IMR-90 (cell line): Measurements from ENCODE around the gene CCL14. TPM values are rescaled to one million over a fixed set of nuclear protein-coding genes. Genes with fewer than 3 reads are reported as not detected.

Experiments used
- ATAC-seq: fragments of 200-7000 bp; cut with Tn5 transposase; 2 replicates; pipeline ENCODE4 v1.9.1; 2020; ENCODE audit warnings: low read depth, mild to moderate bottlenecking, moderate library complexity
- BruUV-seq: library from RNA; stranded (reverse); fragments of 400-500 nt; replicated peaks from 2 replicates; lab custom pipeline; 2021; lab: Mats Ljungman, UMichigan
- CTCF ChIA-PET: fragments of 300-600 bp; formaldehyde crosslinking; extraction: SDS; loops from one replicate; lab custom pipeline; 2021; ENCODE audit warnings: antibody characterized with exemption; lab: Yijun Ruan, JAX
- POLR2A ChIA-PET: fragments of 300-600 bp; sonication (Branson Sonifier 250); formaldehyde crosslinking; loops from one replicate; lab custom pipeline; 2022; ENCODE audit warnings: antibody characterized with exemption; ENCODE audit not compliant: unreplicated experiment; lab: Charles Lee
- DNase-seq: peaks from one replicate; pipeline ENCODE4 v3.0.0; 2013
- H2AFZ ChIP-seq: replicated peaks from 2 replicates; pipeline ENCODE3; 2013; ENCODE audit warnings: low read length, mild to moderate bottlenecking; ENCODE audit not compliant: poor library complexity
- H2AK5ac ChIP-seq: 2 replicates; pipeline ENCODE4 v1.6.1; 2013; ENCODE audit warnings: low read depth, low read length, inconsistent platforms
- H2AK9ac ChIP-seq: replicated peaks from 2 replicates; pipeline ENCODE3; 2013; ENCODE audit warnings: mild to moderate bottlenecking, low read depth, low read length, moderate library complexity; ENCODE audit not compliant: poor library complexity
- H2BK120ac ChIP-seq: 2 replicates; pipeline ENCODE4 v1.6.1; 2013; ENCODE audit warnings: low read depth, low read length, inconsistent platforms
- H2BK15ac ChIP-seq: 3 replicates; pipeline ENCODE4 v1.6.1; 2013; ENCODE audit warnings: low read depth, low read length, inconsistent platforms
- H2BK20ac ChIP-seq: 2 replicates; pipeline ENCODE4 v1.6.1; 2013; ENCODE audit warnings: low read depth, mild to moderate bottlenecking, inconsistent platforms, low read length, moderate library complexity
- H2BK5ac ChIP-seq: 2 replicates; pipeline ENCODE4 v1.6.1; 2013; ENCODE audit warnings: mild to moderate bottlenecking, low read depth, low read length, inconsistent platforms; ENCODE audit not compliant: poor library complexity, severe bottlenecking
- H3K14ac ChIP-seq: replicated peaks from 2 replicates; pipeline ENCODE4 v1.6.1; 2013; ENCODE audit warnings: low read depth, low read length, inconsistent platforms
- H3K18ac ChIP-seq: 2 replicates; pipeline ENCODE4 v1.6.1; 2013; ENCODE audit warnings: low read depth, low read length, control low read depth
- H3K23ac ChIP-seq: 2 replicates; pipeline ENCODE4 v1.6.1; 2013; ENCODE audit warnings: low read depth, low read length, inconsistent platforms
- H3K27ac ChIP-seq: 2 replicates; pipeline ENCODE4 v1.5.1; 2013; ENCODE audit warnings: mild to moderate bottlenecking, control low read depth, low read length; ENCODE audit not compliant: insufficient read depth
- H3K27me3 ChIP-seq: 2 replicates; pipeline ENCODE4 v1.6.1; 2013; ENCODE audit warnings: low read length; ENCODE audit not compliant: control insufficient read depth, insufficient read depth
- H3K36me3 ChIP-seq: 2 replicates; pipeline ENCODE4 v1.6.1; 2013; ENCODE audit warnings: low read length, mixed read lengths; ENCODE audit not compliant: control insufficient read depth, insufficient read depth
- H3K4ac ChIP-seq: 2 replicates; pipeline ENCODE4 v1.6.1; 2013; ENCODE audit warnings: low read depth, low read length, inconsistent platforms
- H3K4me1 ChIP-seq: 2 replicates; pipeline ENCODE4 v1.6.1; 2013; ENCODE audit warnings: low read length, mixed read lengths; ENCODE audit not compliant: control insufficient read depth, insufficient read depth
- H3K4me2 ChIP-seq: 2 replicates; pipeline ENCODE4 v1.6.1; 2013; ENCODE audit warnings: low read depth, mild to moderate bottlenecking, control low read depth, low read length, moderate library complexity
- H3K4me3 ChIP-seq: 2 replicates; pipeline ENCODE4 v1.5.1; 2013; ENCODE audit warnings: low read depth, mild to moderate bottlenecking, control low read depth, low read length, moderate library complexity; ENCODE audit not compliant: insufficient read depth
- H3K56ac ChIP-seq: 2 replicates; pipeline ENCODE4 v1.6.1; 2013; ENCODE audit warnings: low read length, inconsistent platforms; ENCODE audit not compliant: insufficient read depth; ENCODE audit errors: extremely low read depth
- H3K79me1 ChIP-seq, 2 experiments: 2 replicates each; pipeline ENCODE4 v1.6.1; 2013; ENCODE audit warnings: low read length in 2 of 2, inconsistent platforms in 1 of 2, low read depth in 1 of 2
- H3K9ac ChIP-seq: 2 replicates; pipeline ENCODE4 v1.6.1; 2013; ENCODE audit warnings: low read depth, low read length, control low read depth
- H3K9me1 ChIP-seq: 2 replicates; pipeline ENCODE4 v1.6.1; 2013; ENCODE audit warnings: low read length, inconsistent platforms; ENCODE audit not compliant: insufficient read depth
- H3K9me3 ChIP-seq: 2 replicates; pipeline ENCODE4 v1.6.1; 2013; ENCODE audit warnings: low read length; ENCODE audit not compliant: control insufficient read depth, insufficient read depth
- H4K20me1 ChIP-seq: 2 replicates; pipeline ENCODE4 v1.6.1; 2013; ENCODE audit warnings: low read length, inconsistent platforms; ENCODE audit not compliant: insufficient read depth
- H4K5ac ChIP-seq: 2 replicates; pipeline ENCODE4 v1.6.1; 2013; ENCODE audit warnings: mild to moderate bottlenecking, low read depth, low read length, control low read depth
- H4K8ac ChIP-seq, 2 experiments: 2 replicates each; pipeline ENCODE4 v1.6.1; 2013; ENCODE audit warnings: low read depth in 2 of 2, low read length in 2 of 2, control low read depth in 1 of 2, inconsistent platforms in 1 of 2
- H4K91ac ChIP-seq: 2 replicates; pipeline ENCODE4 v1.6.1; 2013; ENCODE audit warnings: low read depth, low read length, inconsistent platforms; ENCODE audit not compliant: insufficient read depth
- CEBPB ChIP-seq: IDR thresholded peaks from 2 replicates; pipeline ENCODE4 v1.6.1; 2012; ENCODE audit warnings: low read depth, low read length, improper control_type of control experiment
- FOS ChIP-seq: fragments of 150-350 bp; IDR thresholded peaks from 2 replicates; pipeline ENCODE4 v1.6.1; 2016; ENCODE audit warnings: low read depth, low read length
- MAZ ChIP-seq: IDR thresholded peaks from 2 replicates; pipeline ENCODE4 v1.6.1; 2012; ENCODE audit warnings: low read depth, mild to moderate bottlenecking, low read length, improper control_type of control experiment, moderate library complexity, borderline replicate concordance
- MXI1 ChIP-seq: IDR thresholded peaks from 2 replicates; pipeline ENCODE4 v1.6.1; 2012; ENCODE audit warnings: low read depth, mild to moderate bottlenecking, low read length, moderate library complexity, borderline replicate concordance
- NFE2L2 ChIP-seq: fragments of 150-350 bp; IDR thresholded peaks from 2 replicates; pipeline ENCODE4 v1.6.1; 2016; ENCODE audit warnings: low read depth, mild to moderate bottlenecking, low read length
- POLR2A ChIP-seq: IDR thresholded peaks from 2 replicates; pipeline ENCODE4 v1.6.1; 2012; ENCODE audit warnings: mild to moderate bottlenecking, low read depth, low read length
- RAD21 ChIP-seq: IDR thresholded peaks from 2 replicates; pipeline ENCODE4 v1.6.1; 2012; ENCODE audit warnings: low read length, improper control_type of control experiment
- RCOR1 ChIP-seq: IDR thresholded peaks from 2 replicates; pipeline ENCODE4 v1.6.1; 2012; ENCODE audit warnings: mild to moderate bottlenecking, low read length, improper control_type of control experiment; ENCODE audit not compliant: insufficient replicate concordance
- RFX5 ChIP-seq: IDR thresholded peaks from 2 replicates; pipeline ENCODE4 v1.8.0; 2012; ENCODE audit warnings: low read depth, mild to moderate bottlenecking, low read length, moderate library complexity
- WGBS, 2 experiments: methylation state at CpG; one replicate each; pipeline versions ENCODE4 v1.1.5 to v1.1.7; 2013; ENCODE audit warnings: missing lambda C conversion rate in 2 of 2; ENCODE audit not compliant: insufficient read length in 1 of 2; ENCODE audit errors: extremely low coverage in 2 of 2; 5-methylcytosine and 5-hydroxymethylcytosine counted together
- dilution Hi-C: fragments of 300-500 bp; cut with HindIII; formaldehyde crosslinking; loops from one replicate; pipeline ENCODE4 v1.14.3; 2018; ENCODE audit warnings: low sequenced_read_pairs; ENCODE audit not compliant: unreplicated experiment
- in situ Hi-C: fragments of 300-500 bp; cut with MboI; formaldehyde crosslinking; loops from 3 replicates; pipeline ENCODE4 v1.14.3; 2019; ENCODE audit warnings: low sequenced_read_pairs, inconsistent platforms, mixed read lengths
- intact Hi-C: fragments of 100-400 bp; cut with micrococcal nuclease; formaldehyde crosslinking; loops from 2 replicates; pipeline ENCODE4 v1.10.0; 2022
- polyA plus RNA-seq, 3 experiments: library from polyadenylated mRNA; depleted of rRNA; stranded (reverse); fragments of >200 nt; gene quantifications; 2 replicates each; pipeline ENCODE4 v1.2.3, GENCODE V29; 2012; ENCODE audit warnings: low replicate concordance in 1 of 3
- total RNA-seq: library from RNA; depleted of rRNA; stranded (reverse); fragments of >200 nt; gene quantifications from 2 replicates; pipeline ENCODE4 v1.2.3, GENCODE V29; 2012
- TF ChIP-seq, protein P1 (sequence below): fragments of 150-350 bp; IDR thresholded peaks from 2 replicates; pipeline ENCODE4 v1.6.1; 2017; ENCODE audit warnings: mild to moderate bottlenecking, antibody characterized with exemption, low read length, low read depth
- TF ChIP-seq, protein P2 (sequence below): conservative IDR thresholded peaks from 2 replicates; pipeline ENCODE4 v1.5.1; 2012; ENCODE audit warnings: mild to moderate bottlenecking, low read depth, low read length, improper control_type of control experiment

The CCL14 gene
- total and polyA plus RNA-seq, 2 of the 4 experiments (the other 2 are of a cell fraction) = not detected

DNA sequence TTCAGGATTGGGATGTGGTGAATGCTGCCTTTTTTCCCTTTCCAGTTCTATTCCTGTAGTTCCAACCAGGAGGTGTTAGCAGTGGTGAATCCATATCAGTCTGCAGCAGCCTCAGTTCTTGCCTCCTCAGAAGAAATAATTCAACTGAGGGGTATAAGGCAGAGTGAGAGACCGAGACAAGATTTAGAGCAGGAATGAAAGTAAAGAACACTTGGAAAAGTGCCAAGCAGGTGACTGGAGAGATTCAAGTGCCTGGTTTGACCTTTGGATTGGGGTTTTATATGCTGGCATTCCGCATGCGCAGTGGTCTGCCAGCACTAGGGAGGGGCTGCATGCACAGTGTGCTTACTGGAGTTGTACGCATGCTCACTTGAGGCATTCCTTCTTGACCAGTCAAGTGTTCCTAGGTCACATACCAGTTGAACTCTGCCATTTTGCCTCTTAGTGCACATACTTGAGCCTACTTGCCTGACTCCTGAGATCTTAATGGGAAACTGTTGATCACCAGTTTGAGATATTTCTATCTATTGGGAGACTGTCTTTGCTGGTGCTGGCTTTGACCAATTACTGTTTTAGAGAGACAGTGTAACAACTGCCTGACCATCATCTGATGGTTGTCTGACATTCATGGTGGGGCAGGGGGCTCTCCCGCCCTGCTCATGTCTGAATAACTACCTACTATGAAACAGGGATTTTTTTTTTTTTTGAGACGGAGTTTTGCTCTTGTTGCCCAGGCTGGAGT is 15.5 kb upstream of the CCL14 start:
- Histone ChIP-seq H3K9ac (no peak overlapping the region), H4K5ac (no peak overlapping the region), H3K4me3 (no peak overlapping the region), H2BK15ac (no peak overlapping the region), H2AK9ac (no peak overlapping the region), H4K20me1 (no peaks in the 10 kb centered on the region), H3K9me1 (no peaks in the 10 kb centered on the region), H3K9me3 (no peaks in the 10 kb centered on the region), H3K56ac (no peak overlapping the region), H2BK5ac (no peak overlapping the region), H3K18ac (no peak overlapping the region), H3K4ac (no peak overlapping the region), H4K91ac (no peak overlapping the region), H3K4me1 (no peaks in the 10 kb centered on the region), H2BK20ac (no peak overlapping the region), H3K23ac (no peak overlapping the region), H3K4me2 (no peak overlapping the region), H2AFZ (no peak overlapping the region), H3K27me3 (no peaks in the 10 kb centered on the region; the same call in none of the 2 replicates), H3K27ac (no peak overlapping the region), H2BK120ac (no peak overlapping the region), H4K8ac (no peak overlapping the region), H3K36me3 (no peaks in the 10 kb centered on the region), H2AK5ac (no peak overlapping the region), H3K79me1 (no peaks in the 10 kb centered on the region), H3K14ac (no peak overlapping the region)
- dilution Hi-C loops (no loop called here), in situ Hi-C loops (no loop called here), intact Hi-C loops (no loop called here)
- WGBS, 2 experiments = 57% methylated on average over 1 of the region's 6 CpGs; no CpG with 5 or more reads in 1 of the 2 experiments
- ChIA-PET CTCF (interaction anchor here (0.6 to 0.9 kb wide), 2 partner anchors 26 to 153 kb away, joined by 3 read pairs; no protein-coding TSS in a partner anchor), POLR2A (no interaction called here)
- no peak for TF ChIP-seq FOS
- no peak for TF ChIP-seq RFX5
- TF ChIP-seq CEBPB = no peak
- no peak for TF ChIP-seq NFE2L2
- TF ChIP-seq POLR2A = no peak
- TF ChIP-seq, protein P1, sequence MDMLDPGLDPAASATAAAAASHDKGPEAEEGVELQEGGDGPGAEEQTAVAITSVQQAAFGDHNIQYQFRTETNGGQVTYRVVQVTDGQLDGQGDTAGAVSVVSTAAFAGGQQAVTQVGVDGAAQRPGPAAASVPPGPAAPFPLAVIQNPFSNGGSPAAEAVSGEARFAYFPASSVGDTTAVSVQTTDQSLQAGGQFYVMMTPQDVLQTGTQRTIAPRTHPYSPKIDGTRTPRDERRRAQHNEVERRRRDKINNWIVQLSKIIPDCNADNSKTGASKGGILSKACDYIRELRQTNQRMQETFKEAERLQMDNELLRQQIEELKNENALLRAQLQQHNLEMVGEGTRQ = no peak
- no peak for TF ChIP-seq RAD21
- TF ChIP-seq, protein P2, sequence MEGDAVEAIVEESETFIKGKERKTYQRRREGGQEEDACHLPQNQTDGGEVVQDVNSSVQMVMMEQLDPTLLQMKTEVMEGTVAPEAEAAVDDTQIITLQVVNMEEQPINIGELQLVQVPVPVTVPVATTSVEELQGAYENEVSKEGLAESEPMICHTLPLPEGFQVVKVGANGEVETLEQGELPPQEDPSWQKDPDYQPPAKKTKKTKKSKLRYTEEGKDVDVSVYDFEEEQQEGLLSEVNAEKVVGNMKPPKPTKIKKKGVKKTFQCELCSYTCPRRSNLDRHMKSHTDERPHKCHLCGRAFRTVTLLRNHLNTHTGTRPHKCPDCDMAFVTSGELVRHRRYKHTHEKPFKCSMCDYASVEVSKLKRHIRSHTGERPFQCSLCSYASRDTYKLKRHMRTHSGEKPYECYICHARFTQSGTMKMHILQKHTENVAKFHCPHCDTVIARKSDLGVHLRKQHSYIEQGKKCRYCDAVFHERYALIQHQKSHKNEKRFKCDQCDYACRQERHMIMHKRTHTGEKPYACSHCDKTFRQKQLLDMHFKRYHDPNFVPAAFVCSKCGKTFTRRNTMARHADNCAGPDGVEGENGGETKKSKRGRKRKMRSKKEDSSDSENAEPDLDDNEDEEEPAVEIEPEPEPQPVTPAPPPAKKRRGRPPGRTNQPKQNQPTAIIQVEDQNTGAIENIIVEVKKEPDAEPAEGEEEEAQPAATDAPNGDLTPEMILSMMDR = no peak
- no peak for TF ChIP-seq MAZ
- TF ChIP-seq MXI1 = no peak
- TF ChIP-seq RCOR1 = no peak
- BruUV-seq = no TSS peak
- DNase-seq (no peak), ATAC-seq (no peak)
